ENCODE data around the gene DPP3. TPM values are rescaled to one million over a fixed set of nuclear protein-coding genes. Genes with fewer than 3 reads are reported as not detected.
A peak's percentile ranks its signal among the peaks of the same experiment; 100 is the strongest.

Gene DPP3
- total RNA-seq, 1 experiment from 2014 or later = 76.2 TPM

- Histone ChIP-seq H3K36me3 (ENCODE audit: low read depth) (no peaks in the 10 kb centered on the region), H4K20me1 (ENCODE audit: insufficient read depth) (no peaks in the 10 kb centered on the region), H3K4me3 (peak overlapping the region; percentile 90; the same call in 1 of the 2 replicates), H2AFZ (no peak overlapping the region), H3K9me3 (ENCODE audit: insufficient read depth, low read depth) (no peaks in the 10 kb centered on the region), H3K4me1 (replicated peaks; ENCODE audit: insufficient read depth) (peaks cover 10% of the 10 kb centered on the region), H3K9me2 (ENCODE audit: insufficient read depth) (no peaks in the 10 kb centered on the region), H3K27me3 (ENCODE audit: insufficient read depth, low read depth) (no peaks in the 10 kb centered on the region), H3K4me2 (peak overlapping the region; percentile 98), H3K79me2 (ENCODE audit: low read depth) (no peaks in the 10 kb centered on the region), H3F3A (ENCODE audit: insufficient read depth, low read depth) (peaks cover 14% of the 10 kb centered on the region; the same call in 1 of the 2 replicates), H3K27ac (no peak overlapping the region)
- DNase-seq = no peak
- ChIA-PET POLR2A (ENCODE audit: unreplicated experiment) (interaction anchor here (0.7 to 1.1 kb wide), 3 partner anchors 44 to 297 kb away, joined by 3 to 4 read pairs (median 3); no protein-coding TSS in a partner anchor), CTCF (interaction anchor here (0.6 kb wide), 1 partner anchor 25 kb away, joined by 4 read pairs; no protein-coding TSS in a partner anchor)
- TSS peak; percentile 30 for BruUV-seq (replicated peaks)
- intact Hi-C loops (cut with micrococcal nuclease; ENCODE audit: unreplicated experiment) = loop anchor here (2.0 kb wide), 1 partner anchor 27 kb away; the partner anchor contains the start of gene MRPL11
- TF ChIP-seq EZH2 (IDR thresholded peaks at IDR 0.05; ENCODE audit: low read depth) (no peak), CTCF (conservative IDR thresholded peaks at IDR 0.05) (no peak)
Measured at GRCh38 chr11:66465373-66466224, 14.6 kb upstream of the DPP3 start.

DNA sequence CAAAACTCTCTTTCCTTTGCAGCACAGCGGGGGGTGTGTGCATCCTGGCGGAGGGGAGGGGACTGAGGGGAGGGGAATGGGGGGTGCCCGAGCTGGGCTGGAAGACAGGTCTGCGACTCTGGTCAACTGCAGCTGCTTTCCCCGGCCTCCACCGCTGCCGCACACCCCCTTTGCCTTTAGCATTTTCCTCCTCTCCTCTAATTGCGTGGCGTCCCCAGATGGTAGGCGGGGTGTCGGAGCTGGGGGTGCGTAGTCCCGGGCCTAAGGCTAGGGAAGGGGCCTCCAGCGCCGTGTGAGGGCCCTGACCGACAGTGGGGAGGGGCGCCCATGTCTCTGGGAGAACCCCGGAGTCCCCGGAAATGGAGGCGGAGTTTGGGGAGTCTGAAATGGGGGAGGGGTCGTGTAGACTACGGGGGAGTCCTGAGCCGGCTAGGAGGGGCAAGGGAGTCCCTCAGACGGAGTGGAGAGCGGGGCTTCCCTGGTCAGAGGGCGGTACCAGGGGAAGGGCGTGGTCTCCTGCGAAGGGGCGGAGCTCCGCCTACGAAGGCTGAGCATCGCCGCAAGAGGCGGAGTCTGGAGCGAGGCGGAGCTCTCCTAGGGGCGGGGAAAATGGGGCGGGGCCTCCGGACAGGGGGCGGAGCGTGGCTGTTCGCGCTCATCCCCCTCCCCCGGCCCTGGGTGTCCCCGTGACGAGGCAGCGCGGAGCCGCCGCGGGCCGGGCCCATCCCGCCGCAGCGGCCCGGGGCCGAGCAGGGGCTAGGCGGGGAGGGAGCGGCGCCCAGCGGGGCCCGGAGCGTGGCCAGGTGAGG, 13.8 kb upstream of the DPP3 start, which contains the start of gene PELI3:
Gene PELI3 (plus strand): TSS at position 681 of the 809 bp plus-strand sequence. CDS start 1,224 bp downstream, outside the sequence.
- BruUV-seq (replicated peaks) = no TSS peak
- H2AFZ ChIP-seq = peak within 1 kb of the TSS; percentile 83
- peak within 1 kb of the TSS; percentile 98 for H3K4me2 ChIP-seq
- H3K9me3 ChIP-seq (ENCODE audit: insufficient read depth, low read depth) = no peaks in the 10 kb centered on the region
- ChIA-PET POLR2A (ENCODE audit: unreplicated experiment) (interaction anchor here (0.6 to 1.1 kb wide), 11 partner anchors 13 to 505 kb away, joined by 3 to 19 read pairs (median 4); partner anchors contain the start of gene MRPL11), CTCF (interaction anchor here (0.6 to 1.1 kb wide), 11 partner anchors 11 to 846 kb away, joined by 3 to 19 read pairs (median 4); partner anchors contain the start of genes MRPL11, RBM14 and ZDHHC24)
- no peaks in the 10 kb centered on the region for H3K79me2 ChIP-seq (ENCODE audit: low read depth)
- H3K9me2 ChIP-seq (ENCODE audit: insufficient read depth) = no peaks in the 10 kb centered on the region
- H3K27ac ChIP-seq = no peak within 1 kb of the TSS
- no peaks in the 10 kb centered on the region for H3K27me3 ChIP-seq (ENCODE audit: insufficient read depth, low read depth)
- H3K4me1 ChIP-seq (replicated peaks; ENCODE audit: insufficient read depth) = peaks cover 10% of the 10 kb centered on the region
- no peaks in the 10 kb centered on the region for H4K20me1 ChIP-seq (ENCODE audit: insufficient read depth)
- intact Hi-C loops (cut with micrococcal nuclease; ENCODE audit: unreplicated experiment) = loop anchor here (2.0 kb wide), 1 partner anchor 28 kb away; the partner anchor contains the start of gene MRPL11
- H3K36me3 ChIP-seq (ENCODE audit: low read depth) = no peaks in the 10 kb centered on the region
- DNase-seq = peak; percentile 77 to 95
- peak within 1 kb of the TSS; percentile 90 for H3K4me3 ChIP-seq
- H3F3A ChIP-seq (ENCODE audit: insufficient read depth, low read depth) = peaks cover 14% of the 10 kb centered on the region; the same call in 1 of the 2 replicates
- TF ChIP-seq EZH2 (IDR thresholded peaks at IDR 0.05; ENCODE audit: low read depth) (no peak), CTCF (conservative IDR thresholded peaks at IDR 0.05) (no peak)

Data from PC-9 (cell line).